K562 (cell line): ENCODE results near the gene HNRNPF. TPM values are rescaled to one million over a fixed set of nuclear protein-coding genes. Genes with fewer than 3 reads are reported as not detected.
A peak's percentile ranks its signal among the peaks of the same experiment; 100 is the strongest.

Experiments used
- ARID2 ChIP-seq: fragments of 450-650 bp; IDR thresholded peaks from 2 replicates; pipeline ENCODE4 v1.6.1; 2017; ENCODE audit warnings: antibody characterized with exemption, mild to moderate bottlenecking
- HNRNPL ChIP-seq: fragments of 200-400 bp; formaldehyde crosslinking; IDR thresholded peaks from 2 replicates; pipeline ENCODE4 v1.6.1; 2017; ENCODE audit warnings: low read depth, mild to moderate bottlenecking, low read length
- HNRNPUL1 ChIP-seq: fragments of 200-400 bp; formaldehyde crosslinking; IDR thresholded peaks from 2 replicates; pipeline ENCODE4 v1.6.1; 2017; ENCODE audit warnings: low read length
- IRF2 ChIP-seq: sonication (generic); formaldehyde crosslinking; IDR thresholded peaks from 2 replicates; pipeline ENCODE4 v1.8.1; 2022; ENCODE audit warnings: mild to moderate bottlenecking, missing genetic modification reagents
- MITF ChIP-seq: IDR thresholded peaks from 2 replicates; pipeline ENCODE4 v1.6.1; 2014; ENCODE audit warnings: antibody characterized with exemption
- PHB2 ChIP-seq: fragments of 450-650 bp; IDR thresholded peaks from 2 replicates; pipeline ENCODE4 v1.6.1; 2017; ENCODE audit warnings: low read depth
- POLR2G ChIP-seq: fragments of 200-400 bp; formaldehyde crosslinking; IDR thresholded peaks from 2 replicates; pipeline ENCODE4 v1.6.1; 2017; ENCODE audit warnings: low read depth, mild to moderate bottlenecking, antibody characterized with exemption, low read length, moderate library complexity
- POU5F1 ChIP-seq: fragments of 150-350 bp; IDR thresholded peaks from 2 replicates; pipeline ENCODE4 v1.6.1; 2014; ENCODE audit warnings: borderline replicate concordance, low read length, low read depth, mild to moderate bottlenecking; ENCODE audit not compliant: partially characterized antibody
- RBBP5 ChIP-seq: fragments of 200-600 bp; sonication (generic); IDR thresholded peaks from 2 replicates; pipeline ENCODE4 v1.6.1; 2012; ENCODE audit warnings: borderline replicate concordance, mild to moderate bottlenecking, low read length, control low read depth, inconsistent platforms; ENCODE audit not compliant: insufficient read depth, poor library complexity, severe bottlenecking
- SIN3B ChIP-seq: fragments of 450-650 bp; IDR thresholded peaks from 2 replicates; pipeline ENCODE4 v1.6.1; 2017; ENCODE audit warnings: low read depth, mild to moderate bottlenecking, moderate library complexity
- SIRT6 ChIP-seq: IDR thresholded peaks from one replicate; pipeline ENCODE4 v1.6.1; 2012; ENCODE audit warnings: low read depth, mild to moderate bottlenecking, control low read depth, inconsistent platforms, low read length, moderate library complexity
- USF2 ChIP-seq: sonication (generic); formaldehyde crosslinking; IDR thresholded peaks from 2 replicates; pipeline ENCODE4 v1.5.0; 2020; ENCODE audit warnings: missing genetic modification reagents
- ZNF133 ChIP-seq: fragments of 250-450 bp; sonication (Bioruptor Pico); IDR thresholded peaks from 2 replicates; pipeline ENCODE4 v1.4.0; 2020; ENCODE audit warnings: mild to moderate bottlenecking
- ZNF224 ChIP-seq: sonication (generic); formaldehyde crosslinking; IDR thresholded peaks from 2 replicates; pipeline ENCODE4 v1.8.0; 2022; ENCODE audit warnings: mild to moderate bottlenecking, missing genetic modification reagents
- ZNF274 ChIP-seq: IDR thresholded peaks from 2 replicates; pipeline ENCODE4 v1.6.1; 2011; ENCODE audit warnings: low read depth, mild to moderate bottlenecking, low read length, moderate library complexity, borderline replicate concordance
- ZNF445 ChIP-seq: fragments of 250-450 bp; sonication (Bioruptor Pico); IDR thresholded peaks from 2 replicates; pipeline ENCODE4 v1.4.0; 2020; ENCODE audit warnings: low read depth, mild to moderate bottlenecking, moderate library complexity
- ZNF583 ChIP-seq: fragments of 250-450 bp; sonication (Bioruptor Pico); IDR thresholded peaks from 2 replicates; pipeline ENCODE4 v1.4.0; 2020
- ZNF780A ChIP-seq: fragments of 250-450 bp; sonication (Bioruptor Pico); IDR thresholded peaks from 2 replicates; pipeline ENCODE4 v1.5.0; 2021; ENCODE audit warnings: mild to moderate bottlenecking
- ZZZ3 ChIP-seq: fragments of 450-650 bp; IDR thresholded peaks from 2 replicates; pipeline ENCODE4 v1.6.1; 2016; ENCODE audit warnings: antibody characterized with exemption, mild to moderate bottlenecking, moderate library complexity
- polyA plus RNA-seq, 8 experiments: library from polyadenylated mRNA; depleted of rRNA in 4 of 8; stranded (reverse) in 5 of 8; unstranded in 3 of 8; fragments of >200 nt; fragmentation: Nextera tagmentation in 2 of 8; fragmentation: Illumina TruSeq in 1 of 8; extraction: Ambion mirVana in 2 of 8; extraction: Trizol in 1 of 8; gene quantifications; 2 replicates each; pipeline versions ENCODE4 v1.2.1 to v1.2.3, GENCODE V29; 2011 to 2014; ENCODE audit warnings: inconsistent platforms in 1 of 8, missing spikeins in 1 of 8
- total RNA-seq, 7 experiments: library from RNA; depleted of rRNA in 6 of 7; stranded (reverse); fragments of >200 nt in 6 of 7; fragmentation: Illumina TruSeq in 2 of 7; extraction: Trizol in 2 of 7; gene quantifications; 2 replicates each; pipeline versions ENCODE4 v1.2.1 to v1.2.3, GENCODE V29; 2011 to 2021; ENCODE audit warnings: low replicate concordance in 1 of 7
- TF ChIP-seq, protein P1 (sequence below), 2 experiments: IDR thresholded peaks in 1 of 2; conservative IDR thresholded peaks in 1 of 2; 2 replicates each; pipeline ENCODE4 v1.6.1; 2016; ENCODE audit warnings: low read depth in 2 of 2, mild to moderate bottlenecking in 1 of 2, missing compliant biosample characterization in 1 of 2, missing genetic modification characterization in 1 of 2, moderate library complexity in 1 of 2
- TF ChIP-seq, protein P2 (sequence below): fragments of 250-450 bp; sonication (Bioruptor Pico); IDR thresholded peaks from 2 replicates; pipeline ENCODE4 v1.5.0; 2020; ENCODE audit warnings: mild to moderate bottlenecking, borderline replicate concordance

The HNRNPF gene
- total and polyA plus RNA-seq, 9 of the 15 experiments (the other 6 are each of a cell fraction or from before 2014, with no cell fraction given), result 192 to 489 (median 416) TPM

DNA sequence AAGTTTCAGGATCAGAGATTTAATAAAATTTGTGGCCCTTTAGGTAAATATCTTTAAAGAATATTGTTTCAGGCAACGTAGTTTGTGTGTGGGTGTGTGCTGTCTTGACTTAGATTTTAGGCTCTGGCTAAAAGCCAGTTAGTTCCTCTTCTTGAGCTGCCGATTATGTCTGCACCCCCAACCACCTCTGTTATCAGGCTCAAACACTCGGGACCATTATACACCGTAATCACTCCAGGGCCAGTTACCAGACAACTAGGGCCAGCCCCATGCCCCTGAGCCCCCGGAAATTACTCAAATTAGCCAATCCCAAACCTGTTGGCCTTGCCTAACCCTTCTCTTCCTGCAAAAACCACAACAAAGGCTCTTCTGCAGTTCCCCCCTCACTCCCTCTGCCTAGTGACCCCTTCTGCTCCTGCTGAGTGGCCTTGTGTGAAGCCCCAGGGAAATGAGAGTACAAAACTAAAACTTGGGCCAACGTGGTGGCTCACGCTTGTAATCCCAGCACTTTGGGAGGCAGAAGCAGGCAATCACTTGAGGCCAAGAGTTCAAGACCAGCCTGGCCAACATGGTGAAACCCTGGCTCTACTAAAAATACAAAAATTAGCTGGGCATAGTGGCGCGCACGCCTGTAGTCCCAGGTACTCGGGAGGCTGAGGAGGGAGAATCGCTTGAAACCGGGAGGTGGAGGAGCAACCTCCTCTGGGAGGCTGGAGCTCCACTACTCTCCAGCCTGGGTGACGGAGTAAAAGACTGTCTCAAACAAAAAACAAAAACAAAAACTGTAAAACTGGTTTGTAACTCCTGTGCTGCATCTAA lies 9.2 kb upstream of the HNRNPF start (continued):
- TF ChIP-seq, protein P1, sequence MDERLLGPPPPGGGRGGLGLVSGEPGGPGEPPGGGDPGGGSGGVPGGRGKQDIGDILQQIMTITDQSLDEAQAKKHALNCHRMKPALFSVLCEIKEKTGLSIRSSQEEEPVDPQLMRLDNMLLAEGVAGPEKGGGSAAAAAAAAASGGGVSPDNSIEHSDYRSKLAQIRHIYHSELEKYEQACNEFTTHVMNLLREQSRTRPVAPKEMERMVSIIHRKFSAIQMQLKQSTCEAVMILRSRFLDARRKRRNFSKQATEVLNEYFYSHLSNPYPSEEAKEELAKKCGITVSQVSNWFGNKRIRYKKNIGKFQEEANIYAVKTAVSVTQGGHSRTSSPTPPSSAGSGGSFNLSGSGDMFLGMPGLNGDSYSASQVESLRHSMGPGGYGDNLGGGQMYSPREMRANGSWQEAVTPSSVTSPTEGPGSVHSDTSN (CRISPR knock-in tag; IDR thresholded peaks at IDR 0.05; ENCODE audit: low read depth), result no peak
- TF ChIP-seq, protein P1 (tag; conservative IDR thresholded peaks at IDR 0.05; ENCODE audit: low read depth), result peak; percentile 89
- TF ChIP-seq HNRNPUL1, result no peak
- no peak for TF ChIP-seq SIN3B
- TF ChIP-seq RBBP5, result no peak
- no peak for TF ChIP-seq ARID2
- TF ChIP-seq ZNF583 (CRISPR knock-in tag), result peak; percentile 93
- TF ChIP-seq ZNF133 (CRISPR knock-in tag), result peak; percentile 83; the same call in 1 of the 2 replicates
- peak; percentile 77; the same call in 1 of the 2 replicates for TF ChIP-seq ZNF780A (CRISPR knock-in tag)
- TF ChIP-seq ZZZ3, result no peak
- no peak for TF ChIP-seq SIRT6
- TF ChIP-seq ZNF445 (CRISPR knock-in tag), result peak; percentile 85
- peak; percentile 99 for TF ChIP-seq PHB2
- TF ChIP-seq ZNF224, result no peak
- no peak for TF ChIP-seq USF2 (CRISPR knock-in tag)
- TF ChIP-seq, protein P2, sequence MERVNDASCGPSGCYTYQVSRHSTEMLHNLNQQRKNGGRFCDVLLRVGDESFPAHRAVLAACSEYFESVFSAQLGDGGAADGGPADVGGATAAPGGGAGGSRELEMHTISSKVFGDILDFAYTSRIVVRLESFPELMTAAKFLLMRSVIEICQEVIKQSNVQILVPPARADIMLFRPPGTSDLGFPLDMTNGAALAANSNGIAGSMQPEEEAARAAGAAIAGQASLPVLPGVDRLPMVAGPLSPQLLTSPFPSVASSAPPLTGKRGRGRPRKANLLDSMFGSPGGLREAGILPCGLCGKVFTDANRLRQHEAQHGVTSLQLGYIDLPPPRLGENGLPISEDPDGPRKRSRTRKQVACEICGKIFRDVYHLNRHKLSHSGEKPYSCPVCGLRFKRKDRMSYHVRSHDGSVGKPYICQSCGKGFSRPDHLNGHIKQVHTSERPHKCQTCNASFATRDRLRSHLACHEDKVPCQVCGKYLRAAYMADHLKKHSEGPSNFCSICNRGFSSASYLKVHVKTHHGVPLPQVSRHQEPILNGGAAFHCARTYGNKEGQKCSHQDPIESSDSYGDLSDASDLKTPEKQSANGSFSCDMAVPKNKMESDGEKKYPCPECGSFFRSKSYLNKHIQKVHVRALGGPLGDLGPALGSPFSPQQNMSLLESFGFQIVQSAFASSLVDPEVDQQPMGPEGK (CRISPR knock-in tag), result peak; percentile 88
- peak; percentile 86 for TF ChIP-seq MITF
- no peak for TF ChIP-seq POLR2G
- TF ChIP-seq HNRNPL, result no peak
- peak; percentile 78; the same call in 1 of the 2 replicates for TF ChIP-seq ZNF274
- no peak for TF ChIP-seq IRF2 (CRISPR knock-in tag)
- no peak for TF ChIP-seq POU5F1
